Prostate gland (tissue), 2 donors: ENCODE measurements around the gene MYO16. TPM values are rescaled to one million over a fixed set of nuclear protein-coding genes. Genes with fewer than 3 reads are reported as not detected.

Experiments used
- DNase-seq: peaks from one replicate; pipeline ENCODE4 v3.0.0-alpha.2; 2019; ENCODE audit warnings: low spot score
- H3K27ac ChIP-seq, 2 donors: fragments of 200-600 bp; sonication (generic); 2 replicates each; pipeline ENCODE4 v1.5.1; 2017 to 2019
- H3K27me3 ChIP-seq: fragments of 200-600 bp; sonication (generic); replicated peaks from 2 replicates; pipeline ENCODE4 v1.5.1; 2019; ENCODE audit not compliant: insufficient read depth
- H3K36me3 ChIP-seq, 2 donors: fragments of 200-600 bp; sonication (generic); 1 replicate in 1 of 2; 2 replicates in 1 of 2; pipeline versions ENCODE4 v1.5.1 to v1.8.1; 2017 to 2019
- H3K4me1 ChIP-seq: fragments of 200-600 bp; sonication (generic); replicated peaks from 2 replicates; pipeline ENCODE4 v1.5.1; 2019
- H3K4me3 ChIP-seq, 2 donors: fragments of 200-600 bp; sonication (generic); 2 replicates each; pipeline ENCODE4 v1.5.1; 2017 to 2019
- H3K9me3 ChIP-seq: fragments of 200-600 bp; sonication (generic); 2 replicates; pipeline ENCODE4 v1.5.1; 2017
- CTCF ChIP-seq, 4 experiments: fragments of 200-600 bp in 2 of 4; fragments of 450-650 bp in 2 of 4; sonication (generic) in 2 of 4; IDR thresholded peaks; 1 replicate in 3 of 4; 2 replicates in 1 of 4; pipeline ENCODE4 v1.5.1; 2016 to 2019; ENCODE audit warnings: antibody characterized with exemption in 4 of 4, mild to moderate bottlenecking in 2 of 4, moderate library complexity in 2 of 4
- POLR2A ChIP-seq: fragments of 450-650 bp; IDR thresholded peaks from one replicate; pipeline ENCODE4 v1.6.1; 2016; ENCODE audit warnings: antibody characterized with exemption, mild to moderate bottlenecking
- POLR2AphosphoS5 ChIP-seq: sonication (generic); formaldehyde crosslinking; IDR thresholded peaks from one replicate; pipeline ENCODE4 v1.6.1; 2017; ENCODE audit warnings: antibody characterized with exemption
- WGBS: methylation state at CpG from one replicate; pipeline ENCODE4 v1.1.5; 2018; 5-methylcytosine and 5-hydroxymethylcytosine counted together
- intact Hi-C: fragments of 100-400 bp; cut with DNase I; formaldehyde crosslinking; loops from one replicate; pipeline ENCODE4 v1.14.2; 2022
- total RNA-seq, 2 donors: library from RNA; depleted of rRNA; stranded (reverse); fragments of >200 nt; gene quantifications; one replicate each; pipeline ENCODE4 v1.1.0, GENCODE V29; 2016

MYO16 gene
- total RNA-seq, 2 donors from 2014 or later = 0.14 to 0.85 TPM

GRCh38 chr13:108923386-108924047, 294.1 kb downstream of the MYO16 start:
- H3K4me3 ChIP-seq = no peak overlapping the region
- no peaks in the 10 kb centered on the region for H3K27me3 ChIP-seq
- no peak for DNase-seq
- no peaks in the 10 kb centered on the region for H3K4me1 ChIP-seq
- H3K9me3 ChIP-seq = no peaks in the 10 kb centered on the region
- no peak overlapping the region for H3K27ac ChIP-seq
- intact Hi-C loops = no loop called here
- no peaks in the 10 kb centered on the region for H3K36me3 ChIP-seq
- 86% methylated on average over 15 of the region's 15 CpGs for WGBS
- TF ChIP-seq POLR2A = no peak
- TF ChIP-seq POLR2AphosphoS5 = no peak
- no peak for TF ChIP-seq CTCF (IDR thresholded peaks at IDR 0.05)

- H3K27me3 ChIP-seq = no peaks in the 10 kb centered on the region
- no peaks in the 10 kb centered on the region for H3K36me3 ChIP-seq
- no peaks in the 10 kb centered on the region for H3K4me1 ChIP-seq
- H3K4me3 ChIP-seq = no peak overlapping the region
- H3K27ac ChIP-seq = no peak overlapping the region
- WGBS = 82% methylated on average over 5 of the region's 5 CpGs
- DNase-seq = no peak
- intact Hi-C loops = no loop called here
- no peak for TF ChIP-seq CTCF (IDR thresholded peaks at IDR 0.05)
- TF ChIP-seq POLR2A = no peak
- TF ChIP-seq POLR2AphosphoS5 = no peak
- no peaks in the 10 kb centered on the region for H3K9me3 ChIP-seq
Observed at GRCh38 chr13:108924134-108924533, 294.7 kb downstream of the MYO16 start.

GRCh38 chr13:108924541-108924940, 295.1 kb downstream of the MYO16 start:
- Histone ChIP-seq H3K4me3 (no peak overlapping the region), H3K4me1 (no peaks in the 10 kb centered on the region), H3K27me3 (no peaks in the 10 kb centered on the region), H3K27ac (no peak overlapping the region), H3K36me3 (no peaks in the 10 kb centered on the region), H3K9me3 (no peaks in the 10 kb centered on the region)
- DNase-seq = no peak
- intact Hi-C loops = no loop called here
- no peak for TF ChIP-seq POLR2A
- TF ChIP-seq CTCF (IDR thresholded peaks at IDR 0.05) = no peak
- no peak for TF ChIP-seq POLR2AphosphoS5
- 96% methylated on average over 11 of the region's 11 CpGs for WGBS

- H3K9me3 ChIP-seq = no peaks in the 10 kb centered on the region
- intact Hi-C loops = no loop called here
- no peak overlapping the region for H3K4me3 ChIP-seq
- H3K36me3 ChIP-seq = no peaks in the 10 kb centered on the region
- no peaks in the 10 kb centered on the region for H3K4me1 ChIP-seq
- H3K27ac ChIP-seq = no peak overlapping the region
- WGBS = 67% methylated on average over 6 of the region's 6 CpGs
- DNase-seq = no peak
- TF ChIP-seq POLR2AphosphoS5 = no peak
- no peak for TF ChIP-seq CTCF (IDR thresholded peaks at IDR 0.05)
- TF ChIP-seq POLR2A = no peak
- no peaks in the 10 kb centered on the region for H3K27me3 ChIP-seq
Observed at GRCh38 chr13:108925070-108925469, 295.7 kb downstream of the MYO16 start.

GRCh38 chr13:108926862-108927261, 297.5 kb downstream of the MYO16 start:
- WGBS = 47% methylated on average over 5 of the region's 5 CpGs
- DNase-seq = no peak
- Histone ChIP-seq H3K27ac (no peak overlapping the region), H3K9me3 (no peaks in the 10 kb centered on the region), H3K27me3 (no peaks in the 10 kb centered on the region), H3K4me3 (no peak overlapping the region), H3K36me3 (no peaks in the 10 kb centered on the region), H3K4me1 (no peaks in the 10 kb centered on the region)
- TF ChIP-seq POLR2AphosphoS5 (no peak), POLR2A (no peak), CTCF (IDR thresholded peaks at IDR 0.05) (no peak)
- intact Hi-C loops = no loop called here
